ENCODE data around the gene ECE1. TPM values are rescaled to one million over a fixed set of nuclear protein-coding genes. Genes with fewer than 3 reads are reported as not detected.
A peak's percentile ranks its signal among the peaks of the same experiment; 100 is the strongest.

The ECE1 gene
- total RNA-seq, 1 donor: 32.6 TPM

GRCh38 chr1:21263052-21263429, 27.2 kb downstream of the ECE1 start:
- Histone ChIP-seq H3K4me1 (ENCODE audit: insufficient read depth, low read length) (peaks cover 22% of the 10 kb centered on the region), H3K27me3 (ENCODE audit: insufficient read depth, low read length) (no peaks in the 10 kb centered on the region), H3K4me3 (ENCODE audit: insufficient read depth, low read length) (no peak overlapping the region), H3K36me3 (ENCODE audit: insufficient read depth, low read length) (peaks cover 9% of the 10 kb centered on the region), H3K27ac (ENCODE audit: low read depth, low read length) (peak overlapping the region; percentile 98), H3K79me2 (ENCODE audit: insufficient read depth, low read length) (no peaks in the 10 kb centered on the region), H3K4me2 (ENCODE audit: insufficient read depth, low read length) (no peak overlapping the region), H2AFZ (ENCODE audit: low read length) (peak overlapping the region; percentile 8), H4K20me1 (ENCODE audit: insufficient read depth, low read length) (no peaks in the 10 kb centered on the region), H3K9me3 (ENCODE audit: low read depth, low read length) (no peaks in the 10 kb centered on the region)
- no peak for TF ChIP-seq CTCF (IDR thresholded peaks at IDR 0.05; ENCODE audit: extremely low read depth, low read depth, low read length)
- no peak for DNase-seq (ENCODE audit: insufficient read length, low spot score, missing footprints)

GRCh38 chr1:21262293-21263051, 27.8 kb downstream of the ECE1 start:
- no peaks in the 10 kb centered on the region for H4K20me1 ChIP-seq (ENCODE audit: insufficient read depth, low read length)
- peaks cover 7% of the 10 kb centered on the region for H3K36me3 ChIP-seq (ENCODE audit: insufficient read depth, low read length)
- peak overlapping the region; percentile 21 for H2AFZ ChIP-seq (ENCODE audit: low read length)
- TF ChIP-seq CTCF (IDR thresholded peaks at IDR 0.05; ENCODE audit: extremely low read depth, low read depth, low read length): no peak
- DNase-seq (ENCODE audit: insufficient read length, low spot score, missing footprints): peak; percentile 96
- H3K4me1 ChIP-seq (ENCODE audit: insufficient read depth, low read length): peaks cover 22% of the 10 kb centered on the region
- H3K4me3 ChIP-seq (ENCODE audit: insufficient read depth, low read length): peak overlapping the region; percentile 37
- no peaks in the 10 kb centered on the region for H3K9me3 ChIP-seq (ENCODE audit: low read depth, low read length)
- no peaks in the 10 kb centered on the region for H3K27me3 ChIP-seq (ENCODE audit: insufficient read depth, low read length)
- no peaks in the 10 kb centered on the region for H3K79me2 ChIP-seq (ENCODE audit: insufficient read depth, low read length)
- H3K4me2 ChIP-seq (ENCODE audit: insufficient read depth, low read length): peak overlapping the region; percentile 64
- H3K27ac ChIP-seq (ENCODE audit: low read depth, low read length): peak overlapping the region; percentile 98

- Histone ChIP-seq H3K27ac (ENCODE audit: low read depth, low read length) (peak overlapping the region; percentile 98), H3K36me3 (ENCODE audit: insufficient read depth, low read length) (peaks cover 7% of the 10 kb centered on the region), H3K4me3 (ENCODE audit: insufficient read depth, low read length) (peak overlapping the region; percentile 40), H2AFZ (ENCODE audit: low read length) (peak overlapping the region; percentile 35), H4K20me1 (ENCODE audit: insufficient read depth, low read length) (no peaks in the 10 kb centered on the region), H3K4me2 (ENCODE audit: insufficient read depth, low read length) (peak overlapping the region; percentile 64), H3K79me2 (ENCODE audit: insufficient read depth, low read length) (no peaks in the 10 kb centered on the region), H3K9me3 (ENCODE audit: low read depth, low read length) (no peaks in the 10 kb centered on the region), H3K27me3 (ENCODE audit: insufficient read depth, low read length) (no peaks in the 10 kb centered on the region), H3K4me1 (ENCODE audit: insufficient read depth, low read length) (peaks cover 22% of the 10 kb centered on the region)
- DNase-seq (ENCODE audit: insufficient read length, low spot score, missing footprints): peak; percentile 97
- no peak for TF ChIP-seq CTCF (IDR thresholded peaks at IDR 0.05; ENCODE audit: extremely low read depth, low read depth, low read length)
Measured at GRCh38 chr1:21261551-21262292, 28.5 kb downstream of the ECE1 start.
